Osteocyte (in vitro differentiated cells): Measurements from ENCODE around the gene ABLIM1. TPM values are rescaled to one million over a fixed set of nuclear protein-coding genes. Genes with fewer than 3 reads are reported as not detected.
A peak's percentile ranks its signal among the peaks of the same experiment; 100 is the strongest.

ENCODE experiments used
- DNase-seq: peaks from one replicate; pipeline ENCODE4 v3.0.0; 2021; ENCODE audit warnings: mixed read lengths; ENCODE audit not compliant: unreplicated experiment; ENCODE audit errors: extremely low spot score
- H3K27ac Mint-ChIP-seq: one replicate; pipeline ENCODE4 v1.8.0; 2021; ENCODE audit warnings: mild to moderate bottlenecking, mixed read lengths; ENCODE audit not compliant: unreplicated experiment
- H3K27me3 Mint-ChIP-seq: one replicate; pipeline ENCODE4 v1.8.0; 2021; ENCODE audit warnings: mixed read lengths; ENCODE audit not compliant: unreplicated experiment
- H3K36me3 Mint-ChIP-seq: one replicate; pipeline ENCODE4 v1.8.0; 2021; ENCODE audit warnings: mixed read lengths; ENCODE audit not compliant: unreplicated experiment
- H3K4me1 Mint-ChIP-seq: one replicate; pipeline ENCODE4 v1.8.0; 2021; ENCODE audit warnings: mixed read lengths; ENCODE audit not compliant: unreplicated experiment
- H3K4me3 Mint-ChIP-seq: one replicate; pipeline ENCODE4 v1.8.0; 2021; ENCODE audit warnings: mild to moderate bottlenecking, moderate library complexity, mixed read lengths; ENCODE audit not compliant: unreplicated experiment
- H3K9me3 Mint-ChIP-seq: one replicate; pipeline ENCODE4 v1.8.0; 2021; ENCODE audit warnings: mixed read lengths; ENCODE audit not compliant: unreplicated experiment
- CTCF ChIP-seq: fragments of 200-600 bp; sonication (generic); IDR thresholded peaks from 2 replicates; pipeline ENCODE4 v1.5.0; 2021; ENCODE audit warnings: antibody characterized with exemption, mild to moderate bottlenecking, moderate library complexity
- total RNA-seq: library from RNA; stranded (reverse); gene quantifications from 2 replicates; pipeline ENCODE4 v1.2.1, GENCODE V29; 2021

The ABLIM1 gene
- total RNA-seq, 1 donor from 2014 or later: 39.0 TPM

- H3K9me3 Mint-ChIP-seq: no peaks in the 10 kb centered on the region
- TF ChIP-seq CTCF: no peak
- H3K27me3 Mint-ChIP-seq: no peaks in the 10 kb centered on the region
- no peak overlapping the region for H3K4me3 Mint-ChIP-seq
- DNase-seq: no peak
- H3K36me3 Mint-ChIP-seq: no peaks in the 10 kb centered on the region
- H3K4me1 Mint-ChIP-seq: peaks cover 72% of the 10 kb centered on the region
- H3K27ac Mint-ChIP-seq: no peak overlapping the region
Observed at GRCh38 chr10:114396464-114396863, 261.6 kb downstream of the ABLIM1 start.

- no peaks in the 10 kb centered on the region for H3K9me3 Mint-ChIP-seq
- DNase-seq: no peak
- no peaks in the 10 kb centered on the region for H3K36me3 Mint-ChIP-seq
- no peaks in the 10 kb centered on the region for H3K27me3 Mint-ChIP-seq
- no peak overlapping the region for H3K27ac Mint-ChIP-seq
- peaks cover 69% of the 10 kb centered on the region for H3K4me1 Mint-ChIP-seq
- H3K4me3 Mint-ChIP-seq: no peak overlapping the region
- no peak for TF ChIP-seq CTCF
Observed at GRCh38 chr10:114395366-114396022, 262.6 kb downstream of the ABLIM1 start.

GRCh38 chr10:114394531-114394930, 263.5 kb downstream of the ABLIM1 start:
- H3K27ac Mint-ChIP-seq: no peak overlapping the region
- no peak overlapping the region for H3K4me3 Mint-ChIP-seq
- H3K36me3 Mint-ChIP-seq: no peaks in the 10 kb centered on the region
- no peak for DNase-seq
- TF ChIP-seq CTCF: no peak
- no peaks in the 10 kb centered on the region for H3K9me3 Mint-ChIP-seq
- peaks cover 66% of the 10 kb centered on the region for H3K4me1 Mint-ChIP-seq
- no peaks in the 10 kb centered on the region for H3K27me3 Mint-ChIP-seq

- H3K27ac Mint-ChIP-seq: no peak overlapping the region
- H3K36me3 Mint-ChIP-seq: no peaks in the 10 kb centered on the region
- H3K27me3 Mint-ChIP-seq: no peaks in the 10 kb centered on the region
- H3K4me3 Mint-ChIP-seq: no peak overlapping the region
- H3K9me3 Mint-ChIP-seq: no peaks in the 10 kb centered on the region
- peaks cover 67% of the 10 kb centered on the region for H3K4me1 Mint-ChIP-seq
- DNase-seq: no peak
- no peak for TF ChIP-seq CTCF
Observed at GRCh38 chr10:114393886-114394285, 264.2 kb downstream of the ABLIM1 start.

- no peak for DNase-seq
Observed at GRCh38 chr10:114393482-114393881, 264.6 kb downstream of the ABLIM1 start.

More at GRCh38 chr10:114393482-114393881, 264.6 kb downstream of the ABLIM1 start:
- Mint-ChIP-seq H3K4me3 (no peak overlapping the region), H3K9me3 (no peaks in the 10 kb centered on the region), H3K27me3 (no peaks in the 10 kb centered on the region), H3K27ac (peak overlapping the region; percentile 33), H3K4me1 (peaks cover 67% of the 10 kb centered on the region), H3K36me3 (no peaks in the 10 kb centered on the region)
- TF ChIP-seq CTCF: no peak
